H1 (cell line): ENCODE data around the gene COL4A1. TPM values are rescaled to one million over a fixed set of nuclear protein-coding genes. Genes with fewer than 3 reads are reported as not detected.

Source experiments
- CTCF ChIA-PET: fragments of 300-600 bp; sonication (Branson Sonifier 250); formaldehyde crosslinking; loops from one replicate; lab custom pipeline; 2021; ENCODE audit not compliant: partially characterized antibody; lab: Charles Lee
- POLR2A ChIA-PET: fragments of 300-600 bp; sonication (Branson Sonifier 250); formaldehyde crosslinking; loops from one replicate; lab custom pipeline; 2021; ENCODE audit warnings: inconsistent platforms; ENCODE audit not compliant: partially characterized antibody; lab: Charles Lee
- DNase-seq, 2 experiments: peaks; one replicate each; pipeline versions ENCODE4 v3.0.0 to v3.0.0-alpha.2; 2010 to 2022; ENCODE audit warnings: low spot score in 2 of 2, low read depth in 1 of 2, mixed read lengths in 1 of 2
- FAIRE-seq: peaks from 2 replicates; lab custom pipeline; 2011; peaks lifted over from hg19 to GRCh38; lab: Jason Lieb, UNC
- H2AFZ ChIP-seq: 2 replicates; pipeline ENCODE4 v1.8.1; 2012; ENCODE audit warnings: low read length, inconsistent platforms
- H2AK5ac ChIP-seq: 2 replicates; pipeline ENCODE4 v1.6.1; 2013; ENCODE audit warnings: low read depth, low read length
- H2BK120ac ChIP-seq: replicated peaks from 2 replicates; pipeline ENCODE3; 2013; ENCODE audit warnings: low read depth, low read length, inconsistent platforms
- H2BK12ac ChIP-seq: 2 replicates; pipeline ENCODE4 v1.6.1; 2013; ENCODE audit warnings: low read depth, low read length
- H2BK15ac ChIP-seq: 2 replicates; pipeline ENCODE4 v1.6.1; 2013; ENCODE audit warnings: low read length
- H2BK20ac ChIP-seq: 2 replicates; pipeline ENCODE4 v1.6.1; 2013; ENCODE audit warnings: low read length
- H2BK5ac ChIP-seq: 2 replicates; pipeline ENCODE4 v1.6.1; 2013; ENCODE audit warnings: low read depth, low read length
- H3K14ac ChIP-seq: 2 replicates; pipeline ENCODE4 v1.6.1; 2013; ENCODE audit warnings: inconsistent platforms; ENCODE audit not compliant: insufficient read length
- H3K18ac ChIP-seq: 2 replicates; pipeline ENCODE4 v1.6.1; 2013; ENCODE audit warnings: low read length; ENCODE audit errors: extremely low read depth
- H3K23ac ChIP-seq: 2 replicates; pipeline ENCODE4 v1.6.1; 2013; ENCODE audit warnings: inconsistent platforms; ENCODE audit not compliant: insufficient read length
- H3K23me2 ChIP-seq: 2 replicates; pipeline ENCODE4 v1.6.1; 2013; ENCODE audit warnings: low read depth, low read length
- H3K27ac ChIP-seq: 2 replicates; pipeline ENCODE4 v1.6.1; 2011; ENCODE audit warnings: low read depth, low read length, inconsistent platforms
- H3K27me3 ChIP-seq, 4 experiments: replicated peaks in 1 of 4; 1 replicate in 1 of 4; 2 replicates in 3 of 4; pipeline versions ENCODE4 v1.6.1 to v1.8.1; 2011 to 2013; ENCODE audit warnings: low read length in 3 of 4, mild to moderate bottlenecking in 3 of 4, inconsistent platforms in 2 of 4, mixed read lengths in 2 of 4, moderate library complexity in 1 of 4; ENCODE audit not compliant: control insufficient read depth in 3 of 4, insufficient read depth in 3 of 4; ENCODE audit errors: extremely low read depth in 1 of 4
- H3K36me3 ChIP-seq, 4 experiments: 2 replicates each; pipeline versions ENCODE4 v1.6.1 to v1.8.1; 2011 to 2013; ENCODE audit warnings: mild to moderate bottlenecking in 4 of 4, low read length in 3 of 4, moderate library complexity in 2 of 4, control low read depth in 1 of 4, inconsistent platforms in 1 of 4; ENCODE audit not compliant: insufficient read depth in 4 of 4, control insufficient read depth in 2 of 4
- H3K4ac ChIP-seq: replicated peaks from 2 replicates; pipeline ENCODE3; 2013; ENCODE audit warnings: low read length, low read depth, mixed read lengths, inconsistent platforms; ENCODE audit not compliant: insufficient read length
- H3K4me1 ChIP-seq, 4 experiments: replicated peaks in 1 of 4; 1 replicate in 1 of 4; 2 replicates in 3 of 4; pipeline versions ENCODE4 v1.6.1 to v1.8.1; 2011 to 2013; ENCODE audit warnings: low read length in 3 of 4, inconsistent platforms in 2 of 4, mixed read lengths in 1 of 4; ENCODE audit not compliant: insufficient read depth in 4 of 4, control insufficient read depth in 3 of 4
- H3K4me2 ChIP-seq, 2 experiments: 2 replicates each; pipeline versions ENCODE4 v1.6.1 to v1.8.1; 2011 to 2013; ENCODE audit warnings: low read depth in 2 of 2, low read length in 2 of 2, control low read depth in 1 of 2, inconsistent platforms in 1 of 2, mild to moderate bottlenecking in 1 of 2; ENCODE audit not compliant: insufficient read depth in 1 of 2
- H3K4me3 ChIP-seq, 4 experiments: fragments of 200-600, 300-600 bp in 1 of 4; sonication (generic), shearing (Covaris generic), sonication (Bioruptor Twin) in 1 of 4; 2 replicates each; pipeline versions ENCODE4 v1.5.1 to v1.8.1; 2011 to 2016; ENCODE audit warnings: low read length in 4 of 4, low read depth in 3 of 4, control low read depth in 2 of 4, inconsistent platforms in 2 of 4, mild to moderate bottlenecking in 2 of 4, mixed read lengths in 1 of 4, moderate library complexity in 1 of 4; ENCODE audit not compliant: insufficient read depth in 2 of 4; ENCODE audit errors: extremely low read depth in 1 of 4
- H3K56ac ChIP-seq: replicated peaks from 2 replicates; pipeline ENCODE3; 2013; ENCODE audit warnings: low read depth, mild to moderate bottlenecking, mixed read lengths, low read length, inconsistent platforms; ENCODE audit not compliant: insufficient read length
- H3K79me1 ChIP-seq: 2 replicates; pipeline ENCODE4 v1.6.1; 2013; ENCODE audit warnings: low read depth, low read length, control low read depth
- H3K79me2 ChIP-seq, 2 experiments: 2 replicates each; pipeline versions ENCODE4 v1.6.1 to v1.8.1; 2012 to 2013; ENCODE audit warnings: low read length in 2 of 2, mild to moderate bottlenecking in 2 of 2, inconsistent platforms in 1 of 2; ENCODE audit not compliant: insufficient read depth in 2 of 2, control insufficient read depth in 1 of 2
- H3K9ac ChIP-seq, 4 experiments: replicated peaks in 1 of 4; 1 replicate in 1 of 4; 2 replicates in 3 of 4; pipeline versions ENCODE4 v1.6.1 to v1.8.1; 2011 to 2013; ENCODE audit warnings: low read depth in 3 of 4, low read length in 3 of 4, control low read depth in 2 of 4, mild to moderate bottlenecking in 2 of 4, moderate library complexity in 2 of 4, inconsistent platforms in 1 of 4; ENCODE audit errors: extremely low read depth in 1 of 4
- H3K9me3 ChIP-seq, 2 experiments: 2 replicates each; pipeline versions ENCODE4 v1.6.1 to v1.8.1; 2012 to 2013; ENCODE audit warnings: mild to moderate bottlenecking in 2 of 2, moderate library complexity in 2 of 2, control low read depth in 1 of 2, inconsistent platforms in 1 of 2, low read depth in 1 of 2, low read length in 1 of 2, mixed read lengths in 1 of 2; ENCODE audit not compliant: insufficient read depth in 2 of 2
- H4K20me1 ChIP-seq, 2 experiments: replicated peaks in 1 of 2; 2 replicates each; pipeline versions ENCODE3 to v1.8.1; 2011 to 2013; ENCODE audit warnings: inconsistent platforms in 2 of 2, low read length in 2 of 2, mild to moderate bottlenecking in 1 of 2; ENCODE audit not compliant: insufficient read depth in 2 of 2, control insufficient read depth in 1 of 2
- H4K5ac ChIP-seq: 2 replicates; pipeline ENCODE4 v1.6.1; 2013; ENCODE audit warnings: low read length, low read depth, mixed read lengths, inconsistent platforms; ENCODE audit not compliant: insufficient read length
- H4K8ac ChIP-seq: 2 replicates; pipeline ENCODE4 v1.8.0; 2013; ENCODE audit warnings: mild to moderate bottlenecking, moderate library complexity, low read length, inconsistent platforms; ENCODE audit not compliant: insufficient read depth; ENCODE audit errors: extremely low read depth
- H4K91ac ChIP-seq: replicated peaks from 2 replicates; pipeline ENCODE3; 2013; ENCODE audit warnings: low read length, mixed read lengths, inconsistent platforms; ENCODE audit not compliant: insufficient read length
- JUND ChIP-seq: IDR thresholded peaks from 2 replicates; pipeline ENCODE4 v1.6.1; 2011; ENCODE audit warnings: mild to moderate bottlenecking, improper control_type of control experiment, low read length
- NRF1 ChIP-seq: IDR thresholded peaks from 2 replicates; pipeline ENCODE4 v1.6.1; 2011; ENCODE audit warnings: mild to moderate bottlenecking, low read depth, low read length, improper control_type of control experiment
- POLR2AphosphoS5 ChIP-seq: IDR thresholded peaks from 2 replicates; pipeline ENCODE4 v1.6.1; 2011; ENCODE audit warnings: low read depth, low read length
- SRF ChIP-seq: IDR thresholded peaks from 2 replicates; pipeline ENCODE4 v1.6.1; 2011; ENCODE audit warnings: mild to moderate bottlenecking, low read depth, low read length, moderate library complexity
- ZNF274 ChIP-seq: IDR thresholded peaks from 2 replicates; pipeline ENCODE4 v1.7.0; 2012; ENCODE audit warnings: low read length, borderline replicate concordance; ENCODE audit errors: extremely low read depth
- WGBS, 2 experiments: shearing (Covaris generic) in 1 of 2; methylation state at CpG; one replicate each; pipeline versions ENCODE4 v1.1.6 to v1.1.7; 2013 to 2015; ENCODE audit warnings: low lambda C conversion rate in 2 of 2, mixed read lengths in 2 of 2, inconsistent platforms in 1 of 2, low coverage in 1 of 2, missing lambda C conversion rate in 1 of 2; ENCODE audit not compliant: insufficient replicate concordance in 2 of 2, insufficient coverage in 1 of 2, insufficient read length in 1 of 2; ENCODE audit errors: extremely low coverage in 1 of 2, missing lambda C conversion rate in 1 of 2; 5-methylcytosine and 5-hydroxymethylcytosine counted together
- polyA plus RNA-seq, 7 experiments: library from polyadenylated mRNA; depleted of rRNA in 3 of 7; stranded (reverse) in 5 of 7; unstranded in 2 of 7; fragments of >200 nt in 5 of 7; fragments of 200-250 nt in 2 of 7; gene quantifications; 1 replicate in 5 of 7; 2 replicates in 1 of 7; 4 replicates in 1 of 7; pipeline versions ENCODE4 v1.2.1 to v1.2.3, GENCODE V29; 2011 to 2013; ENCODE audit warnings: missing spikeins in 2 of 7, mixed read lengths in 2 of 7
- total RNA-seq: library from RNA; stranded (reverse); fragmentation: NEBNext Ultra II Directional; extraction: Animal tissue kit (Norgen Biotek cat#: 25700); gene quantifications from 2 replicates; pipeline ENCODE4 v1.2.1, GENCODE V29; 2021
- TF ChIP-seq, protein P1 (sequence below), 3 experiments: IDR thresholded peaks; 1 replicate in 2 of 3; 2 replicates in 1 of 3; pipeline versions ENCODE4 v1.5.1 to v1.6.1; 2011; ENCODE audit warnings: low read length in 3 of 3, mild to moderate bottlenecking in 3 of 3, inconsistent platforms in 2 of 3, low read depth in 1 of 3, moderate library complexity in 1 of 3; ENCODE audit not compliant: insufficient read depth in 1 of 3; ENCODE audit errors: control extremely low read depth in 1 of 3

Gene COL4A1
- total and polyA plus RNA-seq, 2 of the 8 experiments (the other 6 are each of a cell fraction or from before 2014, with no cell fraction given), result 30.7 to 82.0 TPM

DNA sequence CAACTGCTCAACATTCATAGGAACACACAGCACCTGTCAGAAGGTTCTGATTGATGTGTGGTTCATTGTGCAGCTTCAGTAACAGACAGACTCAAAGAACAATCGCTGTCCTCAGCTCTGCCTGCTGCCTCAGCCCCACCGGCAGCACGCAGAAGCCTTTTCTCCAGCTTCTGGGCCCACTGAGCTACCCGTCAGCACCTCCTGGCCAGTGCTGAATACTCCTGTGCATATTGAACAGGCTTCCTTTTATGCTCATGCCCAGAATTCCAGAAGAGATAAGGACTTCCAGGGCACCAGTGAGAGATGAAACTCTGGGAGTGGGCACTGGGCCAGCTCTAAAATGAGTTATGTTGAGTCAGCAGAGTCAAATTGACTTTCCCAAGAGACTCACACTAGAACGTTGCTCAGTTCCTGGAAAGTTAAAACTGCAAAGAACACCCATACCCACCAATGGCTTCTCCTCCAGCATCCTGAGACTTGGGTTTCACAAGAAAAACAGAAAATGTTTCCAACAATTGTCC lies 119.3 kb downstream of the COL4A1 start:
- no peak overlapping the region for H3K18ac ChIP-seq
- ChIA-PET CTCF (no interaction called here), POLR2A (no interaction called here)
- no peak overlapping the region for H2BK120ac ChIP-seq
- no peaks in the 10 kb centered on the region for H4K20me1 ChIP-seq
- no peak for TF ChIP-seq NRF1
- TF ChIP-seq POLR2AphosphoS5, result no peak
- no peak for TF ChIP-seq JUND
- TF ChIP-seq, protein P1, sequence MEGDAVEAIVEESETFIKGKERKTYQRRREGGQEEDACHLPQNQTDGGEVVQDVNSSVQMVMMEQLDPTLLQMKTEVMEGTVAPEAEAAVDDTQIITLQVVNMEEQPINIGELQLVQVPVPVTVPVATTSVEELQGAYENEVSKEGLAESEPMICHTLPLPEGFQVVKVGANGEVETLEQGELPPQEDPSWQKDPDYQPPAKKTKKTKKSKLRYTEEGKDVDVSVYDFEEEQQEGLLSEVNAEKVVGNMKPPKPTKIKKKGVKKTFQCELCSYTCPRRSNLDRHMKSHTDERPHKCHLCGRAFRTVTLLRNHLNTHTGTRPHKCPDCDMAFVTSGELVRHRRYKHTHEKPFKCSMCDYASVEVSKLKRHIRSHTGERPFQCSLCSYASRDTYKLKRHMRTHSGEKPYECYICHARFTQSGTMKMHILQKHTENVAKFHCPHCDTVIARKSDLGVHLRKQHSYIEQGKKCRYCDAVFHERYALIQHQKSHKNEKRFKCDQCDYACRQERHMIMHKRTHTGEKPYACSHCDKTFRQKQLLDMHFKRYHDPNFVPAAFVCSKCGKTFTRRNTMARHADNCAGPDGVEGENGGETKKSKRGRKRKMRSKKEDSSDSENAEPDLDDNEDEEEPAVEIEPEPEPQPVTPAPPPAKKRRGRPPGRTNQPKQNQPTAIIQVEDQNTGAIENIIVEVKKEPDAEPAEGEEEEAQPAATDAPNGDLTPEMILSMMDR (IDR thresholded peaks at IDR 0.05; ENCODE audit: control extremely low read depth in 1 of 3, insufficient read depth in 1 of 3, low read depth in 1 of 3, low read length in 3 of 3), result no peak
- no peak for TF ChIP-seq SRF
- TF ChIP-seq ZNF274, result no peak
- no peaks in the 10 kb centered on the region for H3K79me1 ChIP-seq
- no peak overlapping the region for H2BK5ac ChIP-seq
- no peak overlapping the region for H3K14ac ChIP-seq
- no peak overlapping the region for H4K8ac ChIP-seq
- no peaks in the 10 kb centered on the region for H3K9me3 ChIP-seq
- no peak overlapping the region for H3K4me2 ChIP-seq
- peaks cover 0 to 12% (median under 1%) of the 10 kb centered on the region in 4 experiments; a peak in 4 of 8 replicates for H3K36me3 ChIP-seq
- H3K4ac ChIP-seq, result no peak overlapping the region
- no peaks in the 10 kb centered on the region for H3K4me1 ChIP-seq
- no peak overlapping the region for H3K23ac ChIP-seq
- H4K5ac ChIP-seq, result no peak overlapping the region
- WGBS, 2 experiments, result 87% methylated on average over 5 of the region's 5 CpGs; no CpG with 5 or more reads in 1 of the 2 experiments
- no peak overlapping the region for H3K27ac ChIP-seq
- H3K27me3 ChIP-seq, result no peaks in the 10 kb centered on the region
- H2AK5ac ChIP-seq, result no peak overlapping the region
- no peaks in the 10 kb centered on the region for H3K23me2 ChIP-seq
- H3K4me3 ChIP-seq, result no peak overlapping the region
- no peak overlapping the region for H2BK20ac ChIP-seq
- no peak overlapping the region for H2BK15ac ChIP-seq
- no peak overlapping the region for H2BK12ac ChIP-seq
- H3K79me2 ChIP-seq, result no peaks in the 10 kb centered on the region
- no peak overlapping the region for H3K56ac ChIP-seq
- no peak for DNase-seq
- H4K91ac ChIP-seq, result no peak overlapping the region
- H2AFZ ChIP-seq, result no peak overlapping the region
- H3K9ac ChIP-seq, result no peak overlapping the region
- no peak for FAIRE-seq
